ENCODE results near the gene TK1.

GRCh38 chr17:78164748-78165607 lies 21.9 kb downstream of the TK1 start:
- TF ChIP-seq CTCF (IDR thresholded peaks at IDR 0.05; ENCODE audit: borderline replicate concordance, extremely low read depth, low read length, poor library complexity, severe bottlenecking) (no peak), EZH2 (IDR thresholded peaks at IDR 0.05; ENCODE audit: borderline replicate concordance, low read depth, low read length, severe bottlenecking) (no peak)

All from DND-41 (cell line).